Suprapubic skin (tissue), 4 donors: Measurements from ENCODE around the gene KRTAP19-8. TPM values are rescaled to one million over a fixed set of nuclear protein-coding genes. Genes with fewer than 3 reads are reported as not detected.

Source experiments
- DNase-seq, 2 donors: peaks; one replicate each; pipeline ENCODE4 v3.0.0-alpha.2; 2019; ENCODE audit warnings: low spot score in 2 of 2
- H3K27ac ChIP-seq: fragments of 200-600 bp; sonication (generic); one replicate; pipeline ENCODE4 v1.5.1; 2019
- H3K27me3 ChIP-seq: fragments of 200-600 bp; sonication (generic); one replicate; pipeline ENCODE4 v1.5.1; 2019
- H3K36me3 ChIP-seq: fragments of 200-600 bp; sonication (generic); one replicate; pipeline ENCODE4 v1.5.1; 2019
- H3K4me1 ChIP-seq: fragments of 200-600 bp; sonication (generic); one replicate; pipeline ENCODE4 v1.5.1; 2019
- H3K4me3 ChIP-seq: fragments of 200-600 bp; sonication (generic); one replicate; pipeline ENCODE4 v1.5.1; 2019; ENCODE audit warnings: mild to moderate bottlenecking
- H3K9me3 ChIP-seq: fragments of 200-600 bp; sonication (generic); one replicate; pipeline ENCODE4 v1.5.1; 2019
- EP300 ChIP-seq: sonication (generic); formaldehyde crosslinking; IDR thresholded peaks from one replicate; pipeline ENCODE4 v1.6.1; 2017; ENCODE audit warnings: antibody characterized with exemption
- POLR2A ChIP-seq, 2 donors: fragments of 450-650 bp; IDR thresholded peaks; one replicate each; pipeline ENCODE4 v1.6.1; 2017; ENCODE audit warnings: antibody characterized with exemption in 2 of 2, mild to moderate bottlenecking in 2 of 2, moderate library complexity in 2 of 2
- POLR2AphosphoS5 ChIP-seq, 3 donors: sonication (generic); formaldehyde crosslinking; IDR thresholded peaks; one replicate each; pipeline ENCODE4 v1.6.1; 2017; ENCODE audit warnings: antibody characterized with exemption in 3 of 3
- WGBS: methylation state at CpG from one replicate; pipeline ENCODE4 v1.1.5; 2018; 5-methylcytosine and 5-hydroxymethylcytosine counted together
- total RNA-seq, 4 donors: library from RNA; depleted of rRNA; stranded (reverse); fragments of >200 nt; gene quantifications; one replicate each; pipeline ENCODE4 v1.1.0, GENCODE V29; 2016
- TF ChIP-seq, protein P1 (sequence below), 2 donors: fragments of 200-600 bp in 1 of 2; fragments of 450-650 bp in 1 of 2; sonication (generic) in 1 of 2; IDR thresholded peaks; one replicate each; pipeline ENCODE4 v1.5.1; 2016 to 2019; ENCODE audit warnings: antibody characterized with exemption in 2 of 2, mild to moderate bottlenecking in 1 of 2, moderate library complexity in 1 of 2

KRTAP19-8 gene
- total RNA-seq, 4 donors from 2014 or later: not detected

DNA sequence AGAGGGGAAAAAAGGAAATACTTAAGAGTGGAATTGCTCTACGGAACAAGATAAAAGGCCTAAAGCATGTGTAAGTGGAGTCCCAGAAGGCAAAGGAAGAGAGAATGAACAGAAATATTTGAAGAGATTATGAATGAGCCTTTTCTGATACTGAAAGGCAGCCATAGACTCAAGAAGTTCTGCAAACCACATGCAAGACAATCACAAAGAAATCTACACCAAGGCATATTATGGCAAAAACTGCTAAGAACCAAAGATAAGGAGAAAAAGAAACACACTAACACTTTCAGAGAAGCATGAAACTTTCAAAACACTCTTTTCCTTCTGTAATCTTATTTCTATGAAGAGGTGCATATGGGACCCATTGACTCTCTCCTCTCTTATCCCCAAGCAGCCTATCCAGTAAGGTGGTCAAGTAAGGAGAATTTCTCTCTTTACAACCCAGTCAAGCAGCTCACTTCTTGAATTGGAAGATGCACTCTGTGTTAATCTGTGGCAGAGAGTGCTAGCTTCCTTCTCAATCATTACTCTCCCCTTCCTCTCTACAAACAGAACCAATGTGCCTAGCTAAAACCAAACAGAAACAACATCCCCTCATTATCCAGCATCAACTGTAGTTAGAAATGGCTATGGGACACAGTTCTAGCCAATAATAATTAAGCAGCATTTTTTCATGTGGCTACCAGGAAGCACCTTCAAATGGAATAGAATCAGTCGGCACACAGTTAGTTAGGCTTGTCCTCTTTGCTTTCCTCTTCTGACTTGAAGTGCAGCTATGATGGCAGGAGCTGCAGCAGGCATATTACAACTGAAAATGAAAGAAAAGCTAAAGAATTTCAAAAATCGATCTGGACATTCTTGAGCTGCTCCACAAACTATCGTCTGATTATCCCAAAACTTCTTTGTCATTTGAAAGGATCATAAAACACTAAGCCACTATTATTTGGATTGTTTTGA, 25.9 kb downstream of the KRTAP19-8 start:
- WGBS: 76% methylated on average over 4 of the region's 4 CpGs
- H3K4me3 ChIP-seq: no peak overlapping the region
- no peaks in the 10 kb centered on the region for H3K27me3 ChIP-seq
- no peaks in the 10 kb centered on the region for H3K36me3 ChIP-seq
- DNase-seq: no peak
- no peak overlapping the region for H3K27ac ChIP-seq
- TF ChIP-seq POLR2AphosphoS5 (IDR thresholded peaks at IDR 0.05): no peak
- TF ChIP-seq POLR2A (IDR thresholded peaks at IDR 0.05): no peak
- TF ChIP-seq, protein P1, sequence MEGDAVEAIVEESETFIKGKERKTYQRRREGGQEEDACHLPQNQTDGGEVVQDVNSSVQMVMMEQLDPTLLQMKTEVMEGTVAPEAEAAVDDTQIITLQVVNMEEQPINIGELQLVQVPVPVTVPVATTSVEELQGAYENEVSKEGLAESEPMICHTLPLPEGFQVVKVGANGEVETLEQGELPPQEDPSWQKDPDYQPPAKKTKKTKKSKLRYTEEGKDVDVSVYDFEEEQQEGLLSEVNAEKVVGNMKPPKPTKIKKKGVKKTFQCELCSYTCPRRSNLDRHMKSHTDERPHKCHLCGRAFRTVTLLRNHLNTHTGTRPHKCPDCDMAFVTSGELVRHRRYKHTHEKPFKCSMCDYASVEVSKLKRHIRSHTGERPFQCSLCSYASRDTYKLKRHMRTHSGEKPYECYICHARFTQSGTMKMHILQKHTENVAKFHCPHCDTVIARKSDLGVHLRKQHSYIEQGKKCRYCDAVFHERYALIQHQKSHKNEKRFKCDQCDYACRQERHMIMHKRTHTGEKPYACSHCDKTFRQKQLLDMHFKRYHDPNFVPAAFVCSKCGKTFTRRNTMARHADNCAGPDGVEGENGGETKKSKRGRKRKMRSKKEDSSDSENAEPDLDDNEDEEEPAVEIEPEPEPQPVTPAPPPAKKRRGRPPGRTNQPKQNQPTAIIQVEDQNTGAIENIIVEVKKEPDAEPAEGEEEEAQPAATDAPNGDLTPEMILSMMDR (IDR thresholded peaks at IDR 0.05): no peak
- no peak for TF ChIP-seq EP300
- H3K9me3 ChIP-seq: no peaks in the 10 kb centered on the region
- no peaks in the 10 kb centered on the region for H3K4me1 ChIP-seq

DNA sequence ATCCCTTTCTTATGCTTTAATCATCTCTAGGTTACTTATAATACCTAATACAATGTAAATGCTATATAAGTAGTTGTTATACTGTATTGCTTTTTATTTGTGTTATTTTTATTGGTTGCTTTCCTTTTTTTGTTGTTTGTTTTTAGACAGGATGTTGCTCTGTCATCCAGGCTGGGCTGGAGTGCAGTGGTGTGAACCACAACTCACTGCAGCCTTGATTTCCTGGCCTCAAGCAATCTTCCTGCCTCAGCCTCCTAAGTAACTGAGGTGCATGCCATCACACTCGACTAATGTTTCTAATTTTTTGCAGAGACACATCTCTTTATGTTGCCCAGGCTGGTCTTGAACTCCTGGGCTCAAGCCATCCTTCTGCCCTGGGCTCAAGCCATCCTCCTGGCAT, 26.9 kb downstream of the KRTAP19-8 start:
- Histone ChIP-seq H3K4me1 (no peaks in the 10 kb centered on the region), H3K27me3 (no peaks in the 10 kb centered on the region), H3K36me3 (no peaks in the 10 kb centered on the region), H3K27ac (no peak overlapping the region), H3K9me3 (no peaks in the 10 kb centered on the region), H3K4me3 (no peak overlapping the region)
- TF ChIP-seq EP300: no peak
- no peak for TF ChIP-seq POLR2AphosphoS5 (IDR thresholded peaks at IDR 0.05)
- TF ChIP-seq, protein P1 (IDR thresholded peaks at IDR 0.05): no peak
- TF ChIP-seq POLR2A (IDR thresholded peaks at IDR 0.05): no peak
- WGBS: 24% methylated on average over 1 of the region's 1 CpG
- no peak for DNase-seq

DNA sequence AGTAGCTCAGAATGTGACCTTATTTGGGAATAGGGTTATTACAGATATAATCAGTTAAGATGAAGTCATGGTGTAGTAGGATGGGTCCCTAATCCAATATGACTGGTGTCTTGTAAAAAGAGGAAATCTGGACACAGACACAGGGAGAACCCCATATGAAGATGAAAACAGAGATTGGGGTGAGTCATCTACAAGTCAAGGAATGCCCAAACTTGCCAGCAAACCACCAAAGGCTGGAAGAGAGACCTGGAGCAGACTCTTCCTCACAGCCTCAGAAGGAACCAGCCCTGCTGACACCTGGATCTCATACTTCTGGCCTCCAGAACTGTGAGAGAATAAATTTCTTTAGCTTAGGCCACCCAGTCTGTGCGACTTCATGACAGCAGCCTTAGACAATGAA, 29.9 kb downstream of the KRTAP19-8 start:
- Histone ChIP-seq H3K4me3 (no peak overlapping the region), H3K36me3 (no peaks in the 10 kb centered on the region), H3K27me3 (no peaks in the 10 kb centered on the region), H3K4me1 (no peaks in the 10 kb centered on the region), H3K9me3 (no peaks in the 10 kb centered on the region), H3K27ac (no peak overlapping the region)
- TF ChIP-seq, protein P1 (IDR thresholded peaks at IDR 0.05): no peak
- TF ChIP-seq POLR2AphosphoS5 (IDR thresholded peaks at IDR 0.05) (no peak), POLR2A (IDR thresholded peaks at IDR 0.05) (no peak)
- 79% methylated on average over 1 of the region's 1 CpG for WGBS
- no peak for DNase-seq

DNA sequence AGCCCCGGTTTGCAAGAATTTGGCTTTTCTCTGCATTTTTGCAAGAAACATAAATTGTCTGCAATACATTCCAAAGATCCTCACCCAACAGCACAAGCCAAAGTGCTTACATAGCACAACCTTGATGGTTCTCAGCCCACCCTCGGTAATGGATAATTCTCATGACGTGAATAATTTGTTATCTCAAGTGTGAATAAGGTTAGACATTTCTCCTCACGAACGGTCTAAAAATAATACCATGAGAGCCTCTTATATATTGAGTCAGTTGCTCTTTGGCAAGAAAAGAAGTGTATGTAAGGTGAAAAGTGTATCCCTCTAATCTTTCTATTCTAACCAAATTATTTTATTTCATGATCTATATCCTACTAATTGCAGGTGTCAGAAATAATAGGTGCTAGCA, 33.3 kb downstream of the KRTAP19-8 start:
- Histone ChIP-seq H3K27me3 (no peaks in the 10 kb centered on the region), H3K4me1 (no peaks in the 10 kb centered on the region), H3K4me3 (no peak overlapping the region), H3K9me3 (no peaks in the 10 kb centered on the region), H3K36me3 (no peaks in the 10 kb centered on the region), H3K27ac (no peak overlapping the region)
- 90% methylated on average over 5 of the region's 5 CpGs for WGBS
- no peak for DNase-seq
- TF ChIP-seq, protein P1 (IDR thresholded peaks at IDR 0.05): no peak
- TF ChIP-seq POLR2A (IDR thresholded peaks at IDR 0.05): no peak

DNA sequence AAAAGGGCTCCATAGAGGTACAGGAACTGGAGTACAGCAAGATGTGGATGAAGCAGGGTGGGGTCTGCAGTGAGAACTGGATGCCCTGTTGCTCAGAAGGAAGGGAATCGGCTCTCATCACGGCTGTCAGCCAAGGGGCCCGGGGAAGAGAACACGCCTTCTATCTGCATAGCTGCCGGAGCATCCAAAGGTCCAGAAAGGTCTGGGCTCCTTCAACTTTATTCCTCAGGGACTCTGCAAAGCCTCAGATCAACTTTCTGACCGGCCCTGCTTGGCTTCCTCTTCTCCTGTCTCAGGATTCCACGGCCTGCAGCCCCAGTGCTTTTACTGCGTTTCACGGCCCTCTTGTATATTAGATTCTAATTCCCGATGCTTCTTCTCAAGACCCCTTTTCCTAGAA, 34.8 kb downstream of the KRTAP19-8 start:
- Histone ChIP-seq H3K9me3 (no peaks in the 10 kb centered on the region), H3K27ac (no peak overlapping the region), H3K36me3 (no peaks in the 10 kb centered on the region), H3K4me3 (no peak overlapping the region), H3K4me1 (no peaks in the 10 kb centered on the region), H3K27me3 (no peaks in the 10 kb centered on the region)
- DNase-seq: no peak
- 81% methylated on average over 10 of the region's 10 CpGs for WGBS
- TF ChIP-seq POLR2A (IDR thresholded peaks at IDR 0.05) (no peak), POLR2AphosphoS5 (IDR thresholded peaks at IDR 0.05) (no peak), EP300 (no peak)
- TF ChIP-seq, protein P1 (IDR thresholded peaks at IDR 0.05): no peak
